ENCODE measurements around the gene PIK3CG.
"Not testable (repeated sequence)": the region's sequence is repeated elsewhere in the genome, so short reads cannot be mapped to it uniquely, and the experiment has no call there.

PIK3CG gene

GRCh38 chr7:106938803-106939202 is 73.7 kb downstream of the PIK3CG start:
- DNase-seq (ENCODE audit: low spot score), result no peak

- DNase-seq (ENCODE audit: low spot score), result no peak
These were observed 79.1 kb downstream of the PIK3CG start for GRCh38 chr7:106944035-106944665.

GRCh38 chr7:106947244-106947728 is 82.2 kb downstream of the PIK3CG start:
- DNase-seq (ENCODE audit: low spot score), result no peak

GRCh38 chr7:106952001-106952657 is 87.0 kb downstream of the PIK3CG start:
- no peak for DNase-seq (ENCODE audit: low spot score)

- no peak for DNase-seq (ENCODE audit: low spot score)
These were observed 87.7 kb downstream of the PIK3CG start for GRCh38 chr7:106952658-106953231.

GRCh38 chr7:106954840-106955239 is 89.8 kb downstream of the PIK3CG start:
- DNase-seq (ENCODE audit: low spot score), result no peak

GRCh38 chr7:106955857-106956256 is 90.8 kb downstream of the PIK3CG start:
- not testable (repeated sequence) for DNase-seq (ENCODE audit: low spot score)

Data from left forelimb (tissue), 1 donor.